Esophagus muscularis mucosa (tissue), 4 donors: ENCODE measurements around the gene ASB2. TPM values are rescaled to one million over a fixed set of nuclear protein-coding genes. Genes with fewer than 3 reads are reported as not detected.

Experiments
- DNase-seq: peaks from one replicate; pipeline ENCODE4 v3.0.0-alpha.2; 2017; ENCODE audit errors: extremely low spot score
- H3K27ac ChIP-seq, 4 donors: fragments of 200-600 bp; sonication (generic); replicated peaks in 1 of 4; 1 replicate in 3 of 4; 2 replicates in 1 of 4; pipeline ENCODE4 v1.5.1; 2016 to 2019; ENCODE audit warnings: mild to moderate bottlenecking in 1 of 4
- H3K27me3 ChIP-seq, 4 donors: fragments of 200-600 bp; sonication (generic); one replicate each; pipeline versions ENCODE4 v1.5.1 to v1.6.0; 2016 to 2019
- H3K36me3 ChIP-seq, 4 donors: fragments of 200-600 bp; sonication (generic); one replicate each; pipeline ENCODE4 v1.5.1; 2016 to 2019
- H3K4me1 ChIP-seq, 4 donors: fragments of 200-600 bp; sonication (generic); one replicate each; pipeline ENCODE4 v1.5.1; 2016 to 2019
- H3K4me3 ChIP-seq, 4 donors: fragments of 200-600 bp; sonication (generic); 1 replicate in 2 of 4; 2 replicates in 2 of 4; pipeline ENCODE4 v1.5.1; 2016 to 2019; ENCODE audit warnings: mild to moderate bottlenecking in 4 of 4, moderate library complexity in 1 of 4
- H3K9me3 ChIP-seq, 4 donors: fragments of 200-600 bp; sonication (generic); 1 replicate in 3 of 4; 2 replicates in 1 of 4; pipeline ENCODE4 v1.5.1; 2016 to 2019
- EP300 ChIP-seq: sonication (generic); formaldehyde crosslinking; IDR thresholded peaks from one replicate; pipeline ENCODE4 v1.6.1; 2017; ENCODE audit warnings: antibody characterized with exemption
- POLR2A ChIP-seq: fragments of 450-650 bp; IDR thresholded peaks from one replicate; pipeline ENCODE4 v1.6.1; 2017; ENCODE audit warnings: antibody characterized with exemption, moderate library complexity, mild to moderate bottlenecking, low read depth
- POLR2AphosphoS5 ChIP-seq, 2 donors: sonication (generic); formaldehyde crosslinking; IDR thresholded peaks; one replicate each; pipeline ENCODE4 v1.6.1; 2017; ENCODE audit warnings: antibody characterized with exemption in 2 of 2
- WGBS: methylation state at CpG from one replicate; pipeline ENCODE4 v1.1.5; 2018; 5-methylcytosine and 5-hydroxymethylcytosine counted together
- intact Hi-C: fragments of 100-400 bp; cut with DNase I; formaldehyde crosslinking; loops from one replicate; pipeline ENCODE4 v1.15.1; 2023
- total RNA-seq, 4 donors: library from RNA; depleted of rRNA; stranded (reverse); fragments of >200 nt; gene quantifications; one replicate each; pipeline versions ENCODE4 v1.1.0 to v1.2.1, GENCODE V29; 2016
- TF ChIP-seq, protein P1 (sequence below), 3 experiments: fragments of 200-600 bp in 2 of 3; fragments of 450-650 bp in 1 of 3; sonication (generic) in 2 of 3; IDR thresholded peaks; one replicate each; pipeline ENCODE4 v1.5.1; 2017 to 2019; ENCODE audit warnings: antibody characterized with exemption in 3 of 3, mild to moderate bottlenecking in 2 of 3, moderate library complexity in 1 of 3

The ASB2 gene
- total RNA-seq, 4 donors from 2014 or later, result 53.5 to 164 (median 105) TPM

DNA sequence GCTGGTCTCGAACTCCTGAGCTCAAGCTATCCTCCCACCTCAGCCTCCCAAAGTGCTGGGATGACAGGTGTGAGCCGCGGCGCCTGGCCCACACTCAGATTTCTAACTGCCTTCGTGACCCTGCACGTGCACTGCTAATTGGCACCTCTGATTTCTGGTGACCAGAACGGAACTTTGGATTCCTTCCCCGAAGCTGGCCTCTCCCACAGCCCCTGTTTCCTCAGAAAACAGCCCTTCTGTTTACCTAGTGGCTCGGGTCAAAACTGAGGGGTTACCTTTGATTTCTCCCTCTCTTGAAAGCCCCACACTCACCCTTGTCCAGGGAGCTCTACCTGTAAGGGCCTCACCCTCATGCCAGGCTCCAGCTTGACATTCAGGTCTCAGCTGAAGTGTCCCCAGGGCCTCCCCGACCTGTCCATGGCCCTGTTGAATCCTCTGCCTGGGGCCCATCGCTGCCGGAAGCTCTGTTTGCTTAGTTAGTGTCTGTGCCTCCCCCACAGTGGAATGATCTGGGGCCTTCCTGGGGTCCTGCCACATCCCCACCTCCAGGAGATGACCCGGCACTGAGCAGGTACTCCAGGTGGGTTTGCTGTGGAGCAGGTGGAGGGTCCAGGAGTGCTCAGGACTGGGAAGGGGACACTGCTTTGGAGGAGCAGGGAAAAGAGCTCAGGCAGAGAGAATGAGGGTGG lies 73.6 kb downstream of the ASB2 start:
- H3K4me1 ChIP-seq, result peaks cover 0 to 6% (median 0%) of the 10 kb centered on the region in 4 donors
- H3K9me3 ChIP-seq, result no peaks in the 10 kb centered on the region
- DNase-seq, result no peak
- intact Hi-C loops, result no loop called here
- H3K4me3 ChIP-seq, result no peak overlapping the region
- no peak overlapping the region for H3K27ac ChIP-seq
- H3K36me3 ChIP-seq, result no peaks in the 10 kb centered on the region
- WGBS, result 88% methylated on average over 9 of the region's 13 CpGs
- peaks cover 0 to 14% (median 0%) of the 10 kb centered on the region in 4 donors for H3K27me3 ChIP-seq
- TF ChIP-seq EP300, result no peak
- TF ChIP-seq, protein P1, sequence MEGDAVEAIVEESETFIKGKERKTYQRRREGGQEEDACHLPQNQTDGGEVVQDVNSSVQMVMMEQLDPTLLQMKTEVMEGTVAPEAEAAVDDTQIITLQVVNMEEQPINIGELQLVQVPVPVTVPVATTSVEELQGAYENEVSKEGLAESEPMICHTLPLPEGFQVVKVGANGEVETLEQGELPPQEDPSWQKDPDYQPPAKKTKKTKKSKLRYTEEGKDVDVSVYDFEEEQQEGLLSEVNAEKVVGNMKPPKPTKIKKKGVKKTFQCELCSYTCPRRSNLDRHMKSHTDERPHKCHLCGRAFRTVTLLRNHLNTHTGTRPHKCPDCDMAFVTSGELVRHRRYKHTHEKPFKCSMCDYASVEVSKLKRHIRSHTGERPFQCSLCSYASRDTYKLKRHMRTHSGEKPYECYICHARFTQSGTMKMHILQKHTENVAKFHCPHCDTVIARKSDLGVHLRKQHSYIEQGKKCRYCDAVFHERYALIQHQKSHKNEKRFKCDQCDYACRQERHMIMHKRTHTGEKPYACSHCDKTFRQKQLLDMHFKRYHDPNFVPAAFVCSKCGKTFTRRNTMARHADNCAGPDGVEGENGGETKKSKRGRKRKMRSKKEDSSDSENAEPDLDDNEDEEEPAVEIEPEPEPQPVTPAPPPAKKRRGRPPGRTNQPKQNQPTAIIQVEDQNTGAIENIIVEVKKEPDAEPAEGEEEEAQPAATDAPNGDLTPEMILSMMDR (IDR thresholded peaks at IDR 0.05), result no peak
- no peak for TF ChIP-seq POLR2A
- TF ChIP-seq POLR2AphosphoS5 (IDR thresholded peaks at IDR 0.05), result no peak

DNA sequence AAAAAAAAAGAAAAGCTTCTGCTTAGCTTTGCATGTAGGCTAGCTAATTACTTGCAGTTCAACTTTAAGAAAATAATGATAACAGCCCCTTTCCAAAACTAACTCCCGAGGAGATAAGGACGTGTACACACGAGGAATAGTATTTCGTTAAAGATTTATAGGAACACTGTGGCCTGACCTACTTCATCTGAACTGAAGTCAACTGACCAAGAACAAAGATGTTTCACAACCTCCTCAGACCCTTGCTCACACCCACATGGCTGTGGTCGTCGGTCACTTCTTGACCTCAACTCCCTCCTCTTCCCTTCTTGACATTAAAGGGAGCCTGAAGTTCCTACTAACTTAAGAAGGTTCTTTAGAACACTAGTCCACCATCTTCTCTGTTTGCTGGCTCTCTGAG lies 74.6 kb downstream of the ASB2 start:
- Histone ChIP-seq H3K4me3 (no peak overlapping the region), H3K27me3 (peaks cover 0 to 14% (median 0%) of the 10 kb centered on the region in 4 donors), H3K27ac (no peak overlapping the region), H3K36me3 (no peaks in the 10 kb centered on the region), H3K4me1 (peaks cover 0 to 4% (median 0%) of the 10 kb centered on the region in 4 donors), H3K9me3 (no peaks in the 10 kb centered on the region)
- TF ChIP-seq POLR2A (no peak), POLR2AphosphoS5 (IDR thresholded peaks at IDR 0.05) (no peak), EP300 (no peak)
- TF ChIP-seq, protein P1 (IDR thresholded peaks at IDR 0.05), result no peak
- 72% methylated on average over 6 of the region's 6 CpGs for WGBS
- no peak for DNase-seq
- intact Hi-C loops, result no loop called here

DNA sequence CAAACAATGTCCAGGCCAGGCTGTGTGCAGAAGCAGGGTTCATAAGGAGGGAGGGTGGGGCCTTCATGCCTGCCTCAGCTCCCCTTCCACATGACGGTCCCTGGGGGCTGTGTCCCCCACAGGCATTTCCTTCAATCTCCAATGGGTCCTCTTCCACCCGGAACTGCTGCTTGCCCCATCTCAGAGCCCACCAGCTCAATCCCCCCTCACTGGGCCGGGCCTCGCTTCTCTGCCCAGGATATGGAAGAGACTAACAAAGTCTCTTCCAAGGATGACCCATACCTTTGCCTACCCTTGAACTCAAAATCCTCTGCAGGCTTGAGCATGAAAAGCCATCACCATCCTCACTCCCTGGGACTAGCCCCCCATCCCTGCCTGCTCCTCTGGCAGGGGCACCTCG lies 77.6 kb downstream of the ASB2 start:
- no peak overlapping the region for H3K4me3 ChIP-seq
- H3K27ac ChIP-seq, result no peak overlapping the region
- H3K9me3 ChIP-seq, result no peaks in the 10 kb centered on the region
- H3K27me3 ChIP-seq, result peaks cover 0 to 13% (median 0%) of the 10 kb centered on the region in 4 donors
- WGBS, result 68% methylated on average over 5 of the region's 5 CpGs
- no peak for DNase-seq
- H3K36me3 ChIP-seq, result no peaks in the 10 kb centered on the region
- peaks cover 1 to 5% (median 4%) of the 10 kb centered on the region in 4 donors for H3K4me1 ChIP-seq
- TF ChIP-seq, protein P1 (IDR thresholded peaks at IDR 0.05), result no peak
- TF ChIP-seq POLR2AphosphoS5 (IDR thresholded peaks at IDR 0.05) (no peak), EP300 (no peak), POLR2A (no peak)
- intact Hi-C loops, result no loop called here

DNA sequence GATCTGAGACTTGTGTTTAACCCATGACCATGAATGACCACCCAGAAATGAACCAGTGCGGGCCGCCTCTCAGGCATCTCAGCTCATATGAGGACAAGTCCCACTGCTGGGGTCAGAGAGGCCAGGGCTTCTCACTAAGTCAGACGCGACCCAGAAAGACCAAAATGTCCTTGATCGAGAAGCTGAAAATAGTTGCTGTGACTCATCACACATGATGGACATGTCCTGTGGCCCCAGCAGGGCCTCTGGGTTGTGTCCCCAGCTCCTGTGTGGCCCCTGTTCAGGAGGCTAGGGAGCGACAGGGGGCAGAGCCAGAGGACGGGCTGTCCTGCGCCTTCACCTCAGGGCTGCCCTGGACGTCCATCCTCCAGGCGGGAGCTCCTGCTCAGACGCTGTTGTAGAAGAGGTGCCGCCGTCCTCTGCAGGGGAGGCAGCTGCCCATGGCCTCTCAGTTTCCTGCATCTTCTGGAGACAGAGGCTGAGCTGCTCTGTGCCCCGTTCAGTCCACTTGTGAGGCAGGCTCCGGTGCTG lies 78.2 kb downstream of the ASB2 start:
- no peak for DNase-seq
- H3K27ac ChIP-seq, result no peak overlapping the region
- 87% methylated on average over 10 of the region's 15 CpGs for WGBS
- intact Hi-C loops, result no loop called here
- peaks cover 0 to 7% (median 0%) of the 10 kb centered on the region in 4 donors for H3K27me3 ChIP-seq
- no peak overlapping the region for H3K4me3 ChIP-seq
- peaks cover 7 to 11% (median 10%) of the 10 kb centered on the region in 4 donors for H3K4me1 ChIP-seq
- H3K36me3 ChIP-seq, result no peaks in the 10 kb centered on the region
- H3K9me3 ChIP-seq, result no peaks in the 10 kb centered on the region
- TF ChIP-seq POLR2AphosphoS5 (IDR thresholded peaks at IDR 0.05), result no peak
- TF ChIP-seq EP300, result no peak
- TF ChIP-seq, protein P1 (IDR thresholded peaks at IDR 0.05), result no peak
- no peak for TF ChIP-seq POLR2A
